Measurements from ENCODE around the gene OXSM. TPM values are rescaled to one million over a fixed set of nuclear protein-coding genes. Genes with fewer than 3 reads are reported as not detected.

OXSM gene
- total and polyA plus RNA-seq, 2 donors (not counting 1 experiment from before 2014, with no cell fraction given): 9.9 to 14.9 TPM

DNA sequence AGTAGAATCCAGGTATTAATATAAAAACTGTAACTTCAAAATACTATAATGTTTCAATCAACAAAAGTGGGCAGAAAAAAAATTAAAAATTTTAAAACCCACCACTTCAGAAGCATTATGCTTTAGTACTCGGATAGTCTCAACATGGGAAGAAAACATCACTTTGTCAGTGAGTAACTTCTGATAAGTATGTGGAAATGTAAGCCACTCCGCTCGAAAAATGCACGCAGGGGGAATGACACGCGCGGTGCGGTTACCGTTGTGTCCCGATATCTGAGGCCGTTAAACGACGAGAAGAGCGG is 7.3 kb upstream of the OXSM start:
- H3K27ac ChIP-seq (ENCODE audit: insufficient read depth, low read length): peak overlapping the region; percentile 68
- H3K4me2 ChIP-seq (ENCODE audit: extremely low read depth, insufficient read depth, low read length): peak overlapping the region; percentile 83
- no peaks in the 10 kb centered on the region for H4K20me1 ChIP-seq (ENCODE audit: control insufficient read depth, extremely low read depth, insufficient read depth, low read length)
- TF ChIP-seq EZH2 (IDR thresholded peaks at IDR 0.05; ENCODE audit: low read length, missing control alignments): no peak
- TF ChIP-seq, protein P1, sequence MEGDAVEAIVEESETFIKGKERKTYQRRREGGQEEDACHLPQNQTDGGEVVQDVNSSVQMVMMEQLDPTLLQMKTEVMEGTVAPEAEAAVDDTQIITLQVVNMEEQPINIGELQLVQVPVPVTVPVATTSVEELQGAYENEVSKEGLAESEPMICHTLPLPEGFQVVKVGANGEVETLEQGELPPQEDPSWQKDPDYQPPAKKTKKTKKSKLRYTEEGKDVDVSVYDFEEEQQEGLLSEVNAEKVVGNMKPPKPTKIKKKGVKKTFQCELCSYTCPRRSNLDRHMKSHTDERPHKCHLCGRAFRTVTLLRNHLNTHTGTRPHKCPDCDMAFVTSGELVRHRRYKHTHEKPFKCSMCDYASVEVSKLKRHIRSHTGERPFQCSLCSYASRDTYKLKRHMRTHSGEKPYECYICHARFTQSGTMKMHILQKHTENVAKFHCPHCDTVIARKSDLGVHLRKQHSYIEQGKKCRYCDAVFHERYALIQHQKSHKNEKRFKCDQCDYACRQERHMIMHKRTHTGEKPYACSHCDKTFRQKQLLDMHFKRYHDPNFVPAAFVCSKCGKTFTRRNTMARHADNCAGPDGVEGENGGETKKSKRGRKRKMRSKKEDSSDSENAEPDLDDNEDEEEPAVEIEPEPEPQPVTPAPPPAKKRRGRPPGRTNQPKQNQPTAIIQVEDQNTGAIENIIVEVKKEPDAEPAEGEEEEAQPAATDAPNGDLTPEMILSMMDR (conservative IDR thresholded peaks at IDR 0.05 in 1 of 2, IDR thresholded peaks at IDR 0.05 in 1 of 2; ENCODE audit: low read depth in 1 of 2, low read length in 2 of 2): no peak
- peaks cover 21% of the 10 kb centered on the region for H3K79me2 ChIP-seq (ENCODE audit: control insufficient read depth, insufficient read depth, low read length)
- H3K9me3 ChIP-seq (ENCODE audit: control insufficient read depth, insufficient read depth, low read depth, low read length): no peaks in the 10 kb centered on the region
- peaks cover 2% of the 10 kb centered on the region for H3K4me1 ChIP-seq (ENCODE audit: control insufficient read depth, extremely low read depth, insufficient read depth, low read length)
- peak overlapping the region; percentile 78 for H2AFZ ChIP-seq (ENCODE audit: low read length)
- no peaks in the 10 kb centered on the region for H3K27me3 ChIP-seq (ENCODE audit: control insufficient read depth, insufficient read depth, low read length)
- H3K4me3 ChIP-seq (replicated peaks in 1 of 4; ENCODE audit: control extremely low read depth in 1 of 4, insufficient read depth in 1 of 4, low read depth in 3 of 4, low read length in 4 of 4): peak overlapping the region; percentile 67 to 96 (median 88)
- H3K9ac ChIP-seq (ENCODE audit: insufficient read depth, low read length): peak overlapping the region; percentile 77
- no peak for DNase-seq (ENCODE audit: low read depth in 2 of 2)
- H3K36me3 ChIP-seq (ENCODE audit: control insufficient read depth, insufficient read depth, low read length): no peaks in the 10 kb centered on the region

DNA sequence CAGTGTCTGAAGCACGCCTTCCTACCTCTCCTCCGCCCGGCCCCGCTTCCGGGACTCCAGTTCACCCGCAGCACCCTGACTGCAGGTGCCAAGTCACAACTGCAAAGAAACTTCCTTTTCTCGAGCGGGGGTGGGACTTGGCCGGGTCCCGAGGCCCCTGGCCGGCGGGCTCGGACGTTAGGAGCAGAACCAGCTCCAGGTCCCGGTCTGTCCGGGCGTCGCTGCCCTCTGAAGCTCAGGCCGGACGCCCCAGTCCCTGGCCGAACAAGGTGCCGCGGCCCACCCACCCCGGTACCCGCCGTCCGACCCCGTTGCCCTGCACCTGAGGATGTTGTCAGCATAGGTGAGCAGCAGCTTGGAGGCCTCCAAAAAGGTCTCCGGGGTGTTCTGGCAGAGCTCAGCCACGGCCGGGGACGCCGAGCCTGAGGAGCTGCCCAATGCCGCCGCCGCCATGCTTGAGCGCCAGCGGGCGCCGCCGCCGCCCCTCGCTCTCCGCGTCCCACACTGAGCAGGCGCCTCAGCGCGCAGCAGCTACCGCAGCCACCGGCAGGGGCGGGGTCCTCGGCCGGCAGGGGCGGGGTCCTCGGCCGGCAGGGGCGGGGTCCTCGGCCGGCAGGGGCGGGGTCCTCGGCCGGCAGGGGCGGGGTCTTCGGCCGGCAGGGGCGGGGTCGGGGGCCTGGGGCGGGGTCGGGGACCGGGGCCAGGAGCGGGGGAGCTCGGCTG is 6.8 kb upstream of the OXSM start, which contains the start of gene NGLY1:
NGLY1 (minus strand) TSS at position 506 of the 723 bp plus-strand sequence; CDS start at position 453, 53 bp downstream.
- Histone ChIP-seq H3K79me2 (ENCODE audit: control insufficient read depth, insufficient read depth, low read length) (peaks cover 21% of the 10 kb centered on the region), H4K20me1 (ENCODE audit: control insufficient read depth, extremely low read depth, insufficient read depth, low read length) (no peaks in the 10 kb centered on the region), H3K9me3 (ENCODE audit: control insufficient read depth, insufficient read depth, low read depth, low read length) (no peaks in the 10 kb centered on the region), H2AFZ (ENCODE audit: low read length) (peak within 1 kb of the TSS; percentile 91), H3K9ac (ENCODE audit: insufficient read depth, low read length) (peak within 1 kb of the TSS; percentile 77), H3K4me1 (ENCODE audit: control insufficient read depth, extremely low read depth, insufficient read depth, low read length) (peaks cover 2% of the 10 kb centered on the region), H3K27me3 (ENCODE audit: control insufficient read depth, insufficient read depth, low read length) (no peaks in the 10 kb centered on the region), H3K27ac (ENCODE audit: insufficient read depth, low read length) (peak within 1 kb of the TSS; percentile 68), H3K36me3 (ENCODE audit: control insufficient read depth, insufficient read depth, low read length) (no peaks in the 10 kb centered on the region), H3K4me2 (ENCODE audit: extremely low read depth, insufficient read depth, low read length) (peak within 1 kb of the TSS; percentile 91), H3K4me3 (replicated peaks in 1 of 4; ENCODE audit: control extremely low read depth in 1 of 4, insufficient read depth in 1 of 4, low read depth in 3 of 4, low read length in 4 of 4) (peak within 1 kb of the TSS; percentile 67 to 96 (median 88))
- TF ChIP-seq EZH2 (IDR thresholded peaks at IDR 0.05; ENCODE audit: low read length, missing control alignments): no peak
- TF ChIP-seq, protein P1 (conservative IDR thresholded peaks at IDR 0.05 in 1 of 2, IDR thresholded peaks at IDR 0.05 in 1 of 2; ENCODE audit: low read depth in 1 of 2, low read length in 2 of 2): no peak
- peak; percentile 78 to 79 for DNase-seq (ENCODE audit: low read depth in 2 of 2)

DNA sequence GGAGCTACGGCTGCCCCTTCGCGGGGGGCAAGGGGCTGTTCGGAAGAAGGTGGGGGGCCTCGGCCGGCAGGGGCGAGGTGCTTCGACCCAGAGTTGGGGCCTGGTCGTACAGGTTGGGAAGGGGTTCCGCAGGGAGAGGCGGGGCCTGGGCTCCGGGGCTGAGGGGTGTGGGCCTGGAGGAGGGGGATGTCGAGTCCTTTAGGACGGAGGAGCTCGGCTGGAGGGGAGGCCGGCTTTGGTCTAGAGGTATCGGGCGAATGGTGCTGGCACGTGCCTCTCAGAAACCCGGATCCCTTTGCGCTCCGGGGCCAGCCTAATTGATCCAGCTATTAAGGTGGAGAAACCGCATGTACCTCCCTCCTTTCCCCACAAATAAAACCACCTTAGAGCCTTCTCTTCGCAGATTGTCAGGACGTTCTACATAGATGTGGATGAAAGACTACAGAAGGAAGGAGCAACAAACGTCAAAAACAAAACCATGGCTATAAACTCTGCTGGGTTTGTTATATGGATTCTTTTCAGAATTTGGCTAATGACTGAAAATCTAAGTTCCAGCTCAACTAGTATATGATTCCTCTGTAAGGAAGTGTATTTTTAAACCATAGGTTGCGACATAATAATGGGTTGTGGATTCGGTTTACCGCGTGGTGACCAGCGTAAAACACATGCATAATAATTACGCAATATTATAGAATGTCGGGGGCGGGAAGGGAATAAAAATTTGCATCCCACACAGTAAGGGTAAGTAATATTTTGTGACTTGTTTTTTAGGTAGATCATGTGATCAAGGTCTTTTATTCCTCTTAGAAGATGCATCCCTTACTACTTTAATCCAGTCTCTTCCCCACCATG is 6.0 kb upstream of the OXSM start:
- Histone ChIP-seq H3K36me3 (ENCODE audit: control insufficient read depth, insufficient read depth, low read length) (no peaks in the 10 kb centered on the region), H3K27ac (ENCODE audit: insufficient read depth, low read length) (peak overlapping the region; percentile 47), H4K20me1 (ENCODE audit: control insufficient read depth, extremely low read depth, insufficient read depth, low read length) (no peaks in the 10 kb centered on the region), H3K27me3 (ENCODE audit: control insufficient read depth, insufficient read depth, low read length) (no peaks in the 10 kb centered on the region), H3K9ac (ENCODE audit: insufficient read depth, low read length) (peak overlapping the region; percentile 64), H3K4me1 (ENCODE audit: control insufficient read depth, extremely low read depth, insufficient read depth, low read length) (peaks cover 2% of the 10 kb centered on the region), H2AFZ (ENCODE audit: low read length) (peak overlapping the region; percentile 91), H3K4me2 (ENCODE audit: extremely low read depth, insufficient read depth, low read length) (peak overlapping the region; percentile 91), H3K9me3 (ENCODE audit: control insufficient read depth, insufficient read depth, low read depth, low read length) (no peaks in the 10 kb centered on the region), H3K79me2 (ENCODE audit: control insufficient read depth, insufficient read depth, low read length) (peaks cover 21% of the 10 kb centered on the region), H3K4me3 (replicated peaks in 1 of 4; ENCODE audit: control extremely low read depth in 1 of 4, insufficient read depth in 1 of 4, low read depth in 3 of 4, low read length in 4 of 4) (peak overlapping the region; percentile 48 to 77 (median 71))
- DNase-seq (ENCODE audit: low read depth in 2 of 2): peak; percentile 41 to 52
- TF ChIP-seq EZH2 (IDR thresholded peaks at IDR 0.05; ENCODE audit: low read length, missing control alignments): no peak
- TF ChIP-seq, protein P1 (conservative IDR thresholded peaks at IDR 0.05 in 1 of 2, IDR thresholded peaks at IDR 0.05 in 1 of 2; ENCODE audit: low read depth in 1 of 2, low read length in 2 of 2): no peak

Measured in fibroblast of lung (primary cell).